Activated CD8-positive, alpha-beta T cell treated with anti-CD3 and anti-CD28 coated beads for 36 hours (primary cell): ENCODE results near the gene RNF212. TPM values are rescaled to one million over a fixed set of nuclear protein-coding genes. Genes with fewer than 3 reads are reported as not detected.

Experiments
- ATAC-seq: fragments of 200-7000 bp; cut with Tn5 transposase; one replicate; pipeline ENCODE4 v1.10.0; 2021; ENCODE audit warnings: mild to moderate bottlenecking, moderate library complexity
- CTCF ChIA-PET: fragments of 350-600 bp; sonication (Branson Sonifier 250); formaldehyde crosslinking; loops from one replicate; lab custom pipeline; 2021; ENCODE audit warnings: antibody characterized with exemption; lab: Charles Lee
- POLR2A ChIA-PET: fragments of 350-600 bp; sonication (Branson Sonifier 250); formaldehyde crosslinking; loops from one replicate; lab custom pipeline; 2021; ENCODE audit warnings: antibody characterized with exemption; lab: Charles Lee
- DNase-seq: peaks from one replicate; pipeline ENCODE4 v3.0.0-alpha.2; 2020
- H3K27ac Mint-ChIP-seq: one replicate; pipeline ENCODE4 v1.8.0; 2021; ENCODE audit warnings: mild to moderate bottlenecking, mixed read lengths
- H3K27me3 Mint-ChIP-seq: one replicate; pipeline ENCODE4 v1.8.0; 2021; ENCODE audit warnings: mixed read lengths
- H3K36me3 Mint-ChIP-seq: one replicate; pipeline ENCODE4 v1.8.0; 2021; ENCODE audit warnings: low read depth, mixed read lengths
- H3K4me1 Mint-ChIP-seq: one replicate; pipeline ENCODE4 v1.8.0; 2021; ENCODE audit warnings: low read depth, mixed read lengths
- H3K4me3 Mint-ChIP-seq: one replicate; pipeline ENCODE4 v1.8.0; 2021; ENCODE audit warnings: mild to moderate bottlenecking, moderate library complexity, mixed read lengths
- H3K9me3 Mint-ChIP-seq: one replicate; pipeline ENCODE4 v1.8.0; 2021; ENCODE audit warnings: mixed read lengths
- CTCF ChIP-seq: fragments of 200-600 bp; IDR thresholded peaks from one replicate; pipeline ENCODE4 v1.8.0; 2022; ENCODE audit warnings: antibody characterized with exemption, mild to moderate bottlenecking
- intact Hi-C: fragments of 100-400 bp; cut with micrococcal nuclease; formaldehyde crosslinking; loops from one replicate; pipeline ENCODE4 v1.10.0; 2022
- total RNA-seq, 2 experiments: library from RNA; stranded (reverse); gene quantifications; one replicate each; pipeline ENCODE4 v1.2.3, GENCODE V29; 2021

The RNF212 gene
- total RNA-seq, 2 experiments from 2014 or later = 3.0 to 3.3 TPM

GRCh38 chr4:1075225-1075624 lies 38.1 kb downstream of the RNF212 start:
- intact Hi-C loops = no loop called here
- no peak for TF ChIP-seq CTCF
- Mint-ChIP-seq H3K4me3 (no peak overlapping the region), H3K4me1 (peaks cover 8% of the 10 kb centered on the region), H3K27ac (no peak overlapping the region), H3K9me3 (no peaks in the 10 kb centered on the region), H3K36me3 (no peaks in the 10 kb centered on the region), H3K27me3 (peaks cover 6% of the 10 kb centered on the region)
- ChIA-PET POLR2A (no interaction called here), CTCF (no interaction called here)
- no peak for ATAC-seq
- no peak for DNase-seq

- no peak overlapping the region for H3K4me3 Mint-ChIP-seq
- ATAC-seq = no peak
- no peak for TF ChIP-seq CTCF
- peaks cover 4% of the 10 kb centered on the region for H3K27me3 Mint-ChIP-seq
- ChIA-PET CTCF (interaction anchor here (0.8 to 1.3 kb wide), 2 partner anchors 10 to 57 kb away, joined by 3 to 4 read pairs; no protein-coding TSS in a partner anchor), POLR2A (no interaction called here)
- peaks cover 8% of the 10 kb centered on the region for H3K4me1 Mint-ChIP-seq
- no peaks in the 10 kb centered on the region for H3K9me3 Mint-ChIP-seq
- DNase-seq = no peak
- intact Hi-C loops = no loop called here
- H3K36me3 Mint-ChIP-seq = no peaks in the 10 kb centered on the region
- H3K27ac Mint-ChIP-seq = no peak overlapping the region
Observed at GRCh38 chr4:1074077-1074476, 39.3 kb downstream of the RNF212 start.

DNA sequence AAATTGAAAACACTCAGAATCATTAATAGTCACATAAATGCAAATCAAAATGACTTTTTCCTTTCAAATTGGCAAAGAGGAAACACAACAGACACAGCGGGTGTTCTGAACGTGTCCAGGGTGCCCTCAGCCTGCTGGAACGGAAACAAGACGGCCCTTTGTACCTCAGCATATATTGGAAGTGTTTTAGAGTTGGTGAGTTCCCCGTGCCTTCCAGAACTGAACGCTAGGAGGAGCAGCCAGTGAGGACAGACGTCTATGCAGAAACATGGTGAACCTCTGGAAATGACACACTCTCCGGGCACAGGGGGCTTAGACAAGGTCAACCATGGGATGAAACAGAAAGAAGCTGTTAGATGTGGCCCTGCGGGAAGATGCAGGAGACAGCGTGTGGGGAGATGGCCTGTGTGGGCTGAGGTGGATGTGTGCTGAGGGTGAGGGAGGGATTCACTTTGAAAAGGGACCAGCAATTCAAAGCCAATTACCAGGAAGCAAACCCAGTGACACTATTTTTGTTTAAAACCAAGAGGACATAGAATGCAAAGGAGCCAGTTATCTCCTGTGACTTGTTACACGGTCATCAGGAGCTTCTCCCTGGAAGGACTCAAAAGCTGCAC lies 40.4 kb downstream of the RNF212 start:
- Mint-ChIP-seq H3K27me3 (peaks cover 9% of the 10 kb centered on the region), H3K27ac (no peak overlapping the region), H3K4me1 (peaks cover 8% of the 10 kb centered on the region), H3K4me3 (no peak overlapping the region), H3K9me3 (no peaks in the 10 kb centered on the region), H3K36me3 (no peaks in the 10 kb centered on the region)
- intact Hi-C loops = no loop called here
- peak; percentile 96 for ATAC-seq
- ChIA-PET POLR2A (no interaction called here), CTCF (interaction anchor here (0.9 to 1.6 kb wide), 6 partner anchors 8 to 195 kb away, joined by 3 to 7 read pairs (median 4); no protein-coding TSS in a partner anchor)
- peak; percentile 81 for DNase-seq
- peak; percentile 69 for TF ChIP-seq CTCF

GRCh38 chr4:1069394-1069793 lies 44.0 kb downstream of the RNF212 start:
- ChIA-PET POLR2A (no interaction called here), CTCF (no interaction called here)
- peaks cover 14% of the 10 kb centered on the region for H3K27me3 Mint-ChIP-seq
- DNase-seq = no peak
- intact Hi-C loops = no loop called here
- H3K4me1 Mint-ChIP-seq = peaks cover 8% of the 10 kb centered on the region
- no peak overlapping the region for H3K27ac Mint-ChIP-seq
- no peaks in the 10 kb centered on the region for H3K9me3 Mint-ChIP-seq
- H3K4me3 Mint-ChIP-seq = no peak overlapping the region
- H3K36me3 Mint-ChIP-seq = no peaks in the 10 kb centered on the region
- no peak for ATAC-seq
- TF ChIP-seq CTCF = no peak

GRCh38 chr4:1065732-1066131 lies 47.6 kb downstream of the RNF212 start:
- H3K4me1 Mint-ChIP-seq = peaks cover 11% of the 10 kb centered on the region
- intact Hi-C loops = no loop called here
- H3K36me3 Mint-ChIP-seq = no peaks in the 10 kb centered on the region
- H3K27me3 Mint-ChIP-seq = peaks cover 24% of the 10 kb centered on the region
- ChIA-PET CTCF (no interaction called here), POLR2A (interaction anchor here (0.9 to 1.1 kb wide), 2 partner anchors 10 to 11 kb away, joined by 3 to 4 read pairs; no protein-coding TSS in a partner anchor)
- no peak for ATAC-seq
- no peak overlapping the region for H3K4me3 Mint-ChIP-seq
- peaks cover 6% of the 10 kb centered on the region for H3K9me3 Mint-ChIP-seq
- TF ChIP-seq CTCF = no peak
- no peak for DNase-seq
- H3K27ac Mint-ChIP-seq = no peak overlapping the region
